Superior temporal gyrus (tissue), 1 donor: ENCODE results near the gene KCNH2.

ENCODE experiments used
- DNase-seq: peaks from one replicate; pipeline ENCODE4 v3.0.0-alpha.2; 2016; ENCODE audit errors: extremely low spot score

The KCNH2 gene

DNA sequence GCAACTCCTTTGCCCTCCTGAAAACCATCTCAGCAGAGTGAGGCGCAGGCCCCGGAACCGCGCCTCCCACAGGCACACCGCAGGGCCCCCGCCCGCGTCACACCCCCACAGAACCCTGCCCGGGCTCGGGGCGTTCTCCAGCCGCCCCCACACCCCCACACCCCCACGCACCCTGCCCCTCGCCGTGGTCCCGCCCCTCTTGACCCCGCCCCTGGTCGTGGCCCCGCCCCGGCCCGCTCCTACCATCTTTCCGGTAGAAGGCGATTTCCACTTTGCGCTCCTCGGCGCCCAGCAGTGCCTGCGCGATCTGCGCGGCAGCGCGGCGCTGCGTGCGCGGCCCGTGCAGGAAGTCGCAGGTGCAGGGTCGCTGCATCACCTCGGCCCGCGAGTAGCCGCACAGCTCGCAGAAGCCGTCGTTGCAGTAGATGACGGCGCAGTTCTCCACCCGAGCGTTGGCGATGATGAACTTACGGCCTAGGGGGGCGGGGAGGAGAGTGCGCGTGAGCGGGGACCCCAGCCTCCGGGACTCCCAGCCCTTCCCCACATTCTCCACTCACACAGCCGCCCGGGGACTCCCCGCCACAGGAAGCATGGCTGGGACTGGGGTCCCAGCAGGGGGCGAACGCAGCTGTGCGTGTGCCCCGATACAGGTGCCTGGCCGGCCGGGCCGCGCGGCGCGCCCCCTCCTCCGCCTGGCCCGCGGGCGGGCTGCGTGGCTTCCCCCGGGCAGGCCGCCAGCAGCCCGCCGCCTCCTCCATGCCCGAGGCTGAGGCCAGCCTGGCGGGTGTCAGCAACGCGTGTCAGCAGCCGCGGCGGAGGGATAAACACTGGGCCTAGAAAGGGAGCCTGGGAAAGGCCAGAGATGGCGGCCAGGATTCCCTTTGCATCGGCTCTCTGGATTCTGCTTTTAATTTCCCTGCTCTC is 3.4 kb downstream of the KCNH2 start:
- no peak for DNase-seq

DNA sequence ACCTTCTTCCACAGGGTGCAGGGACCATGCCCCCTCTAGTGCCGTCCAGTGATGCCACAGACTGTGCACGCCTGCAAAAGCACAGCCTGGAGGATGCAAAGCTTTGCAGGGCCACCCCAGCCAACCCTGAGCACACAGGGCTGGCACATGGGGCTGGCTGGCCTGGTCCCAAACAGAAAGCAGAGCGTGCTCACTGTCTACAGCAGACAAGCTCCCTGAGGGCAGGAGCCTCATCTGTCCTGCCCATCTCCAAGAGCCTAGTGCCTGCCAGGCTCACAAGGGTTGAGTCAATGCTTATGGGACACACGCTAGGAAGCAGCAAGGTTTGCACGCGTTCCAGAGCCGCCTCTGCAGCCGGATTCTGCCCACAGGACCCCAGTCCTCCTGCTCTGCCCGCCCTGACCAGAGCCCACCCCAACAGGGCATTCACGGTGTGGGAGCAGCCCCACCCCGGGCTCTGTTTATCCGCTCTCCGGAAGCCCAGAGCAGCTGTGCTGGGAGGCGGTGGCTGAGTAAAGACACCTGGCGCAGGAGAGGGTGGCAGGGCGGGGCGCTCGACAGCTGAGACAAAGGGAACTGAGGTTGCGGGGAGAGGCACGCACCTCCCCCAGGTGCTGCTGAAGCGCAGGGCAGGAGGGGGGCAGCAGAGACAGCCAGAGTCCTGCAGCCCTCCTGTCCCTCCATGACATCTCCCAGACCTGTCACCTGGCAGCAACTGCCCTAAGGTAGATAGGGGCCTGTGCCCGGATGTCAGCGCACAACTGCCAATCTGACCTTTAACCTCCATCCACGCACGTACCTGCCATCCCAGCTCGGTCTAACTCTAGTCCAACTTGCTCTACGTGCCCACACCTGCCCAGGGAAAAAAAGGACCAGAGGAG is 4.3 kb downstream of the KCNH2 start:
- DNase-seq: no peak

DNA sequence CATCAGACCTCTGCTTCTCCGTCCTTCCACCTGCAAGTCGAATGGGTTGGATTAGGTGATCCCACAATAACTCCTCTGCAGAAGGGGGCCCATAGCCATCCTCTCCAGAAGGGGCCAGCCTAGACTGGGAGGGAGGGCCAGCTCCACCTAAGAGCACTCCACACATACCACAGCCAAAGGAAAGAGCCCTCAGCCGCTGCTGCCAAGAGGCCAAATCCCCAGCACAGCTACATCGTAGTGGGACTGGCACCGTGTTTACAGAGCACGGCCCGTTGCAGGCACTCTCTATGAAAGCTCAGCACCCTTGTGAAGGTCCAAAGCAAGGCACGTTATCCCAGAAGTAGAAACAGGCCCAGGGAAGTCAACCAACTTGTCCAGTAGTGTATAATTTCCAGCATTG is 5.4 kb downstream of the KCNH2 start:
- DNase-seq: no peak

DNA sequence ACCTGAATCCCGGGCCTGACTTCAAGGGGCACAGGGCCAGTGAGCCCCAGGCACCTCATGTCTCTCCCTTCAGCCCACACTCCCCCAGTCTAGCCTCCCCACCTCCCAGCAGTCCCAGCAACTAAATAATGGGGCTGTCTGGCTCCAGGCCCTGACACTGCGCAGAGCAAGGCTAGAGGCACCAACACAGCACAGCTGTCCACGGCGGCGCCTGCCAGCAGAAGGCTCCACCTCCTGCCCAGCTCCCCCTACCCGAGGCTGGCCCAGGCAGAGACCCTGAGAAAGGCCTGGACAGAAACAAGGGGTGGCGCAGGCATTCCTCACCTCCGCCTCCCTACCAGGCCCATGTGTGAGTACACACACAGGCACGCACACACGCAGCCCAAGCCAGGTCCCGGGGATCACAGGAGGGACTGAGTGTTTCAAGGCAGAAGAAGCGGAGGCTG is 6.1 kb downstream of the KCNH2 start:
- DNase-seq: no peak

- DNase-seq: no peak
These were observed 6.7 kb downstream of the KCNH2 start for GRCh38 chr7:150971242-150972022.

GRCh38 chr7:150970424-150970823 is 7.7 kb downstream of the KCNH2 start:
- no peak for DNase-seq

DNA sequence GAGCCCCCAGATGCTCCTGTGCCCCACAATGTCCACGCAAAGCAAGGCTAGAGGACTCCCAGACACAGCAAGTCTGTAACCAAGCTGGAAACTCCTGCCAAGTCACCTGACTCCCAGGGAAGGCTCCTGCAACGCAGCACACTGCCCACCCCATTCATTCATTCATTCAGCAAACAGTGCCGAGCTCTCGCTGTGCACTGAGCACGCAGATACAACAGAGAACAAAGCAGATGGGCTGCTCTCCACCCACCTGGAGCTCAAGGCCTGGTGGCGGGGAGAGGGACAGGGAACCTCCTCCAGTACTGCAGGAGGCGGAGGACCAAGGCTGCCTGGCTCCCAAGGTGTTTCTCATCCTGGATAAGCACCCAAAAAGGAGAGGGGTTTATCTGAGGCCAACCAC is 8.6 kb downstream of the KCNH2 start:
- no peak for DNase-seq

DNA sequence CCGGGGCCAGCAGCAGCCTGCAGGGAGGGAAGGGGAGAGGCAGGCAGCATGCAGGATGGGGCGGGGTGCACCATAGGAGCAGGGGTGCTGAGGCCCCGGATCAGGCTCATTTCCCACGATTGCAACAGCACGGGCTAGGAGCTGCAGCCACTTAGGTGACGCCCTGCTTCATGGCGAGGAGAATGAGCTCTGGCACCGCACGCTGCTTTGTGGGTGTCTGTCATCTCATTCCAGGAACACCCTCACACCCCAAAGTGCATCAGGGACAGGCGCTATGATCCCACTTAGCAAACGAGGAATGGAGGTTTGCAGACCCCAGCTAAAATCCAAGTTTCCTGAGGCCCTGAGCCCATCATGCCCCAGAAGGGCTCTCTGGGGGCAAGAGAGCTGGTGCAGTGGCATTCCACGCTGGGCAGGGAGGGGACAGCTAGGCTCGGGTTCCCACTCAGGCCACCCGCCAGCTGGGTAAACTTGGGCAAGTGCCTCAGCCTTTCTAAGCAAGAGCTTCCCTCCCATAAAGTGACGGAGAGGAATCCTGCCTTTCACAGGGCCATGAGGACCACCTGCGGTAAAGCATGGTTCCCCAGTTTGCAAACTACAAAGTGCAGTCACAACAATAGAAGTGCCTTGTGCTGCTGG is 9.3 kb downstream of the KCNH2 start:
- DNase-seq: no peak

- no peak for DNase-seq
These were observed 9.9 kb downstream of the KCNH2 start for GRCh38 chr7:150968056-150968733.

DNA sequence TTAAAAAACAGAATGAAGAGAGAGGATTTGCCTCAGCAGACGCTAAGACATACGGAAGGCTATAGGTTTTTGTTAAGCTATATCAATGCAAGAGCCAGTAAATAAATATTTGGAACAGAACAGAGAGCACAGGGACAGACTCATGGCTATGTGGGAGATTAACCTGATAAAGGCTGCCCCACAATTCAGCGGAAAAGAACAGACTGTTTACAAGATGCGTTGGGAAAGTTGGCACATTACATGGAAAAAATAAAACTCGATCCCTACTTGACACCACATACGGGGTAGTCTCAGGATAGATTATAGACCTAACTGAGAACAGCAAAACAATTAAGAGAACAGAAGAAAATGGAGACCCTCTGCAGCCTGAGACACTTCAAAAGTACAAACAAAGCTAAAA is 10.8 kb downstream of the KCNH2 start:
- no peak for DNase-seq

GRCh38 chr7:150966002-150966401 is 12.1 kb downstream of the KCNH2 start:
- no peak for DNase-seq

- no peak for DNase-seq
These were observed 12.8 kb downstream of the KCNH2 start for GRCh38 chr7:150965273-150965830.

DNA sequence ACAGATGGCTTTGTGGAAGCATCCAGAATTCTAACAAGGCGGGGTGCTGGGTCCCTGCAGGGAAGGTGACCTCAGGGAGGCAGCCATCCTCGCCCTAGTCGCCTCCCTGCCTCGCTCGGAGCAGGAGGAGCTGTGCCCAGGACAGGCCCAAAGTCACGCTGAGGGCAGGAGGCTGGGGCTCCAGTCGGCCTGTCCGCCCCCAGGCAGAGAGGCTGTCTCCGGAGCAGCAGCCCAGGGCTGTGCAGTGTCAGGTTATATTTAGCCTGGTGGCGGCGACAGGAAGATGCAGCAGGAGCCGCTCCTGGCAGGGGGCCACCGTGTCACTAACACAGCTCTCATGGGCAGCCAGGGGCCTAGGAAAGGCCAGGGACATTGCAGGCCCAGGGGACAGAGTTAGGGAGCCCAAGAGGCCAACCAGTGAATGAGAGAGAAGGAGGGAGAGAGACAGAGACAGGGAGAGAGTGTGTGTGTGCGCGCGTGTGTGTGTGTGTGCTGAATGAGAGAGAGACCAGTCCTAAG is 13.5 kb downstream of the KCNH2 start:
- DNase-seq: no peak

DNA sequence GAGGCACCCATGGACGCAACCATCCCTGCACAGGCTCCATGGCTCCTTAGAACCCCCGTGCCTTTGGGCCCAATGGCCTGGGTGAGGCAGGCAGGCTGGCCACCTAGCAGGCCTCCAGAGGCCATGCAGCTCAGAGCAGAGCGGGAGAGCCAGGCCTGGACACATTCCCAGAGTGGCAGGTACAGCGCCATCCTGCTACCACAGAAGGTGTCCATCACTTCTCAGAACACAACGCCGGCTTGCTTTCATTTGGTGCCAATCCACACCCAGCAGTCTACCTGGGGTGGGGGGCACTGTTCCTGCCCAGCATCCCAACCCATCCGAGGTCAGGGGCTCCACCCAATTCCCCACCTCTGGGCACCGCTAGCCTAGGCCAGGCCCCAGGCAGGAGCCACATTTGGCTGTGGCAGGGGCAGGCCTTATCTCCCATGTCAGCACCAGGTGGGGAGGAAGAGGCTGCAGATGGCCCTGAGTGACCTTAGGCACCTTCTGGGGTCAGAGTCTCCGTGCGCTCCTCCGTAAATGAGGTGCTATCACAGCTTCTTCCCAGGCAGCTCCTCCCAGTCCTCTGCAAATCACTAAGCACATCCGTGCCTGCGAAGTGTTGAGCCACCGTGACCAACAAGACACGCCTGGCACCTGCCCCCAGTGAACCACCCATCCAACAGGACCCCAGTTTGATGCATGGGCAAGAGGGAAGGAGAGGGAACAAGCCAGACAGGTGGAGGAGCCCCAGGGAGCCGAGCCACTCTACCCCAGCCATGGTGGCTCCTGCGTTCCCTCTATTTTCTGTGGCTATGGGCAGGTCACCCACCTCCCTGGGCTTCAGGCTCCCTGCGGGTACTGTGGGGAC is 14.2 kb downstream of the KCNH2 start:
- DNase-seq: no peak

DNA sequence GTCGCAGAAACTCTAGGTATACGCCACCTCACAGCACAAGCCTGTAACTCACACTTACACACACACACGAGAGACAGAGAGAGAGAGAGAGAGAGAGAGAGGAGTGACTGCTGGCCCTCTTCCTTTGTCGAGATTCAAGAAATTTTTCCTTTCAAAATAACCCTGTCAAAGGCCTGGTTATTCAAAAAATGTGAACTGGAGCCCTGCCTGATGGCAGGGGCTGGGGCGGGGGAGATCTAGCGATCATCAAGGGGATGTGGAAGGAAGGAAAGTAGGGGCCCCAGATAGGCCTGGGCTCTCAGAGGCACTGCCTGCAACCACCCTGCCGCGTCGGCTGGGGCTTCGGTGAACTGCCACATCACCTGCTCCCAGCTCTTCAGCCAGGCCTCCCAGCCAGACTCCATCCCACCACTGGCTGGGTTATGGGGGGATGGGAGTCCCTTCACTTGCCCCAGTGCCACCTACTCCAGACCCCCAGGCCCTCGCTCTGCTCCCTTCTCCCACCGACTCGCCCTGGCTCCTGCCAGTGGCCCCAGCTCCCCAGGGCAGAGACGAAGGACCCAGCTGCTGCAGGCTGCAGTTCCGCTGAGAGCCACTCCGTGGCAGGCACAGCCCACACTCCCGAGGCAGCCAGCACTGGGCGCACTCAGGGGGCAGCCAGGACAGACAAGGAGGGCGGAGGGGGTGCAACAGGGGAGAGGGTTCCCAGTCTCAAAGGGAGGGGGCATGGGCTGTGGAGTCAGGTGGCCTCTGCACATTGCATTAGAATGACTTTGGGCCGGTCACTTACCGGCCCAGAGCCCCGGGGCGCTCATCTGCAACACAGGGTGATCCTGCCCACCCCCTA is 15.3 kb downstream of the KCNH2 start:
- peak; percentile 65 for DNase-seq

- DNase-seq: no peak
These were observed 15.9 kb downstream of the KCNH2 start for GRCh38 chr7:150962290-150962552.

GRCh38 chr7:150961510-150962289 is 16.4 kb downstream of the KCNH2 start:
- DNase-seq: no peak
